NCI-H2196 treated with DMSO at 0.1 percent for 48 hours (cell line): ENCODE measurements around the gene HMGCR.

Experiments used
- DNase-seq: peaks from one replicate; lab custom pipeline; 2025; ENCODE audit not compliant: unreplicated experiment; lab: John Stamatoyannopoulos, UW

The HMGCR gene

GRCh38 chr5:75380099-75380498, 43.1 kb downstream of the HMGCR start:
- no peak for DNase-seq

- no peak for DNase-seq
Measured at GRCh38 chr5:75381456-75381855, 44.4 kb downstream of the HMGCR start.

GRCh38 chr5:75384218-75384617, 47.2 kb downstream of the HMGCR start:
- no peak for DNase-seq

GRCh38 chr5:75387806-75388205, 50.8 kb downstream of the HMGCR start:
- DNase-seq = no peak

GRCh38 chr5:75389430-75389829, 52.4 kb downstream of the HMGCR start:
- DNase-seq = no peak

GRCh38 chr5:75395277-75395676, 58.3 kb downstream of the HMGCR start:
- no peak for DNase-seq

GRCh38 chr5:75405296-75405695, 68.3 kb downstream of the HMGCR start:
- DNase-seq = no peak
